Muscle layer of colon (tissue), 2 donors: ENCODE results near the gene DACT2.

Experiments
- H3K27ac ChIP-seq: one replicate; pipeline ENCODE4 v1.7.0; 2013; ENCODE audit warnings: low read depth, mild to moderate bottlenecking, low read length, moderate library complexity
- H3K27me3 ChIP-seq, 2 donors: one replicate each; pipeline ENCODE4 v1.7.0; 2013; ENCODE audit warnings: low read length in 2 of 2, mild to moderate bottlenecking in 2 of 2; ENCODE audit not compliant: insufficient read depth in 2 of 2, control insufficient read depth in 1 of 2
- H3K36me3 ChIP-seq: one replicate; pipeline ENCODE4 v1.7.0; 2013; ENCODE audit warnings: mild to moderate bottlenecking, low read length; ENCODE audit not compliant: insufficient read depth
- H3K4me1 ChIP-seq: one replicate; pipeline ENCODE4 v1.7.0; 2013; ENCODE audit warnings: mild to moderate bottlenecking, low read length; ENCODE audit not compliant: insufficient read depth
- H3K4me3 ChIP-seq, 2 donors: one replicate each; pipeline ENCODE4 v1.7.0; 2013; ENCODE audit warnings: low read length in 2 of 2, low read depth in 1 of 2, mild to moderate bottlenecking in 1 of 2, moderate library complexity in 1 of 2
- H3K9ac ChIP-seq: one replicate; pipeline ENCODE4 v1.7.0; 2013; ENCODE audit warnings: low read length
- H3K9me3 ChIP-seq: one replicate; pipeline ENCODE4 v1.7.0; 2013; ENCODE audit warnings: mild to moderate bottlenecking, low read length
- donor health status: abdominal sarcoma.
- donor health status: Adenocarcinoma of cecum.

DACT2 gene

GRCh38 chr6:168319279-168320111 lies at the start of gene DACT2:
TSS of gene DACT2 (minus strand) at chr6:168319777. CDS start at chr6:168319633, 144 bp downstream.
- Histone ChIP-seq H3K4me3 (peak within 1 kb of the TSS in 1 of 2 donors; percentile 13), H3K9ac (no peak within 1 kb of the TSS), H3K9me3 (no peaks in the 10 kb centered on the region), H3K36me3 (no peaks in the 10 kb centered on the region), H3K27me3 (peaks cover 7 to 15% of the 10 kb centered on the region in 2 donors), H3K4me1 (peaks cover 4% of the 10 kb centered on the region), H3K27ac (no peak within 1 kb of the TSS)

- Histone ChIP-seq H3K9me3 (no peaks in the 10 kb centered on the region), H3K27ac (no peak overlapping the region), H3K4me3 (no peak overlapping the region), H3K36me3 (no peaks in the 10 kb centered on the region), H3K4me1 (peaks cover 7% of the 10 kb centered on the region), H3K27me3 (no peaks in the 10 kb centered on the region), H3K9ac (no peak overlapping the region)
Measured at GRCh38 chr6:168368936-168369335, 49.4 kb upstream of the DACT2 start.

- Histone ChIP-seq H3K27ac (no peak overlapping the region), H3K36me3 (no peaks in the 10 kb centered on the region), H3K4me1 (peaks cover 7% of the 10 kb centered on the region), H3K9me3 (no peaks in the 10 kb centered on the region), H3K27me3 (no peaks in the 10 kb centered on the region), H3K9ac (no peak overlapping the region), H3K4me3 (no peak overlapping the region)
Measured at GRCh38 chr6:168368066-168368820, 48.7 kb upstream of the DACT2 start.

DNA sequence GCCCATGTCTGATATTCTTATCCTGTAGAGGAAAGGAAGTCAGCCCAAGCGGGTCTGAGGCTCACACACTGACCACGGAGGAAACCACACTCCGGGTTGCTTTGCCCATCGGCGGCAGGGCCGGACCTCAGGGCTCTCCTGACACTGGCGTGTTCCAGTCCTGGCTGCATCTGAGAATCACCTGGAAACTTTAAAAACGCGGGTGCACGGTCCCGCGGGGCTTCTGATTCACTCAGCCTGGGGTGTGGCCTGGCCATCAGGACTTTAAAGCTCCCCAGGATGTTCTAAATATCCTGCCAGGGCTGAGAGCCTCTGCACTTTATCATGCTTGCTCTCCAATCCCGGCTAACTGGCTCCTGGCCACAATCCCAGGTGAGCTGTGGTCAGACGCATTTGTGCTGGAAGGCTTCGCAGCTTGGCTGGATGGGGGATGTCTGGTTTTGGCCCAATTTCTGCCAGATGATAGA lies 47.7 kb upstream of the DACT2 start:
- Histone ChIP-seq H3K9me3 (no peaks in the 10 kb centered on the region), H3K36me3 (no peaks in the 10 kb centered on the region), H3K4me3 (no peak overlapping the region), H3K27me3 (no peaks in the 10 kb centered on the region), H3K4me1 (peaks cover 7% of the 10 kb centered on the region), H3K27ac (no peak overlapping the region), H3K9ac (no peak overlapping the region)

GRCh38 chr6:168366473-168366872 lies 46.9 kb upstream of the DACT2 start:
- Histone ChIP-seq H3K27me3 (no peaks in the 10 kb centered on the region), H3K4me1 (peaks cover 7% of the 10 kb centered on the region), H3K9ac (no peak overlapping the region), H3K36me3 (no peaks in the 10 kb centered on the region), H3K9me3 (no peaks in the 10 kb centered on the region), H3K27ac (no peak overlapping the region), H3K4me3 (no peak overlapping the region)

GRCh38 chr6:168365422-168366165 lies 46.0 kb upstream of the DACT2 start:
- H3K9me3 ChIP-seq, result no peaks in the 10 kb centered on the region
- no peak overlapping the region for H3K9ac ChIP-seq
- no peak overlapping the region for H3K27ac ChIP-seq
- no peak overlapping the region for H3K4me3 ChIP-seq
- no peaks in the 10 kb centered on the region for H3K27me3 ChIP-seq
- H3K4me1 ChIP-seq, result peaks cover 7% of the 10 kb centered on the region
- no peaks in the 10 kb centered on the region for H3K36me3 ChIP-seq

DNA sequence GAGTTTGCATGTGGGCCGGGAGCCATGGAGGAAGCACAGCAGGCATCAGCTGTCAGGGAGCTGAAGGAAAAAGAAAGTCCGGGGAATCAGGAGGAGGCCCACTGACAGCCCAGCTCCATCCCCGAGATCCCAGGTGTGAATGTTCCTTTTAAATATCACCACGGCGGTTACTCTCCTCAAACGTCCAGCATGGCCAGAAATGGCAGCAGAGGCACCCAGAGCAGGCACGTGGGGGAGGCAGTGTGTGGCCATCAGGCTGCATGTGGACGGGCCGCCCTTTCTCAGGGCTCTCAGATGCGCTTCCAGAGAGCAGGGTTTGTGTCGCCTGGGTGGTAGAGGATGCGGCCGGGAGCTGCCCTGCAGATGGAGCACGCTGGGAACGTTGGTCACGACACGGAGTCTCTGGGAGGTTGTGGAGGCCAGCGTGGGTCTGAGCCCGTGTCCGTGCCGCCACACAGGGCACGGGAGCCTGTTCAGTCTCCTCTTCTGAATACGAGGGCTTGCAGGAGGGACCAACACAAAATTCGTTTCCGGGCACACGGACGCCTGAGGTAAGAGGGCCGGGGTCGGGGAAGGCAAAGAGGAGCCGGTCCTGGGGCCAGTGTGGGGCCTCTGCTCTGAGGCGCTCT lies 45.3 kb upstream of the DACT2 start:
- Histone ChIP-seq H3K27ac (no peak overlapping the region), H3K4me1 (peaks cover 7% of the 10 kb centered on the region), H3K4me3 (no peak overlapping the region), H3K27me3 (no peaks in the 10 kb centered on the region), H3K9me3 (no peaks in the 10 kb centered on the region), H3K9ac (no peak overlapping the region), H3K36me3 (no peaks in the 10 kb centered on the region)

- Histone ChIP-seq H3K9ac (no peak overlapping the region), H3K9me3 (no peaks in the 10 kb centered on the region), H3K27ac (no peak overlapping the region), H3K4me1 (peaks cover 7% of the 10 kb centered on the region), H3K4me3 (no peak overlapping the region), H3K27me3 (no peaks in the 10 kb centered on the region), H3K36me3 (no peaks in the 10 kb centered on the region)
Measured at GRCh38 chr6:168363811-168364792, 44.5 kb upstream of the DACT2 start.

DNA sequence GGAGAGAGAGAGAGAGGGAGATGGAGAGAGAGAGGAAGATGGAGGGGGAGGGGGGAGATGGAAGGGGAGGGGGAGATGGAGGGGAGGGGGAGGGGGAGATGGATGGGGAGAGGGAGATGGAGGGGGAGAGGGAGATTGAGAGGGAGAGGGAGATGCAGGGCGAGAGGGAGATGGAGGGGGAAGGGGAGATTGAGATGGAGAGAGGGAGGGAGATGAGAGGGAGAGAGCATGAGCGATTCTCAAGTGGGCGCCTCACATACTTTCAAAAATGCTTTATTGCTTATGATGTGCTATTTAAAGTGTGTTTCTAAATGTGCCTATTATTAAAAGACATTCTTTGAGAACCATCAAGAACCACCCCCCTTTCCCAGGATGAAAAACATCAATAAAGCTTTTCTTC lies 43.7 kb upstream of the DACT2 start:
- Histone ChIP-seq H3K36me3 (no peaks in the 10 kb centered on the region), H3K27ac (no peak overlapping the region), H3K27me3 (no peaks in the 10 kb centered on the region), H3K9me3 (no peaks in the 10 kb centered on the region), H3K4me3 (no peak overlapping the region), H3K4me1 (peaks cover 7% of the 10 kb centered on the region), H3K9ac (no peak overlapping the region)

DNA sequence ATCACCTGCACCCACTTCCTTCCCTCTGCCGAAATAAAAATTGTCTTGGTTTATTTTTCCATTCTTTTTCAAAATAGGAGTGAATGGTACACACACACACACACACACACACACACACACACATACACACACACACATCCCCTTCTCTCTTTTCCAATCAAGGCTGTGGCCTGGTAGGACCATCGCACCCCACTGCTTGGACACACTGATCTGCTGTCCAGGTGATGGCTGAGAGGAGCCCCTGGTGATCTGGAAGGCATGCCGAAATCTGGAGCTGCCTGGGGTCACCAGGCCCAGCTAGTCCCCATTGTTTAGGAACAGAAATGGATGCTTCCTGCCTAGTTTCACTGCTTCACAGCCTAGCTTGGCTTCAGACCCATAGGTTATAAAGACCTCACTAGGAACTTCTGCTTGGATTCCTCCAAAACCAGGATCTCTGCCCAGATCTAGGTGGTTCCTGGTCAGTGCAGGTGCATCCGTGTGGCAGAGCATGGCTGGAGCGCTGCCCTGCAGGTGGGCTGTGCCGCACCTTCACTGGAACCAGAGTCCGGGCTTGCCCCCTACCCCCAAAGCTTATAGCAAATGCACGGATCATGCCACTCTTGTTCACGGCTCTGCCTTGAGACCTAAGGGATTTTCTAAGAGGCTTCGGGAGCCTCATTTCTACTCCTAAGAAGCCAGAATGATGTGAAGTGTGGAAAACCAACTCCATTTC lies 42.9 kb upstream of the DACT2 start:
- no peaks in the 10 kb centered on the region for H3K9me3 ChIP-seq
- no peaks in the 10 kb centered on the region for H3K36me3 ChIP-seq
- H3K27me3 ChIP-seq, result no peaks in the 10 kb centered on the region
- no peak overlapping the region for H3K9ac ChIP-seq
- no peak overlapping the region for H3K4me3 ChIP-seq
- peaks cover 4% of the 10 kb centered on the region for H3K4me1 ChIP-seq
- H3K27ac ChIP-seq, result no peak overlapping the region
